GM12878 (cell line): ENCODE results near the gene PTPN22. TPM values are rescaled to one million over a fixed set of nuclear protein-coding genes. Genes with fewer than 3 reads are reported as not detected.

Experiments used
- ATAC-seq: fragments of 200-7000 bp; cut with Tn5 transposase; 3 replicates; pipeline ENCODE4 v1.9.1; 2020; ENCODE audit warnings: mild to moderate bottlenecking, moderate library complexity
- BruUV-seq: library from RNA; stranded (reverse); fragments of 400-500 nt; replicated peaks from 2 replicates; lab custom pipeline; 2021; lab: Mats Ljungman, UMichigan
- CTCF ChIA-PET: fragments of 300-600 bp; sonication (Branson Sonifier 250); formaldehyde crosslinking; extraction: SDS; loops from one replicate; lab custom pipeline; 2021; ENCODE audit warnings: inconsistent platforms; lab: Yijun Ruan, JAX
- POLR2A ChIA-PET: fragments of 350-600 bp; formaldehyde crosslinking; extraction: SDS; loops from one replicate; lab custom pipeline; 2021; ENCODE audit warnings: inconsistent platforms; lab: Charles Lee
- RAD21 ChIA-PET: fragments of 300-600 bp; sonication (Branson Sonifier 250); formaldehyde crosslinking; loops from one replicate; lab custom pipeline; 2023; ENCODE audit warnings: antibody characterized with exemption; ENCODE audit not compliant: unreplicated experiment; lab: Charles Lee
- SMC1A ChIA-PET: fragments of 300-600 bp; sonication (Branson Sonifier 250); formaldehyde crosslinking; loops from one replicate; lab custom pipeline; 2023; ENCODE audit not compliant: unreplicated experiment, uncharacterized antibody; lab: Charles Lee
- DNase-seq: peaks from one replicate; pipeline ENCODE4 v3.0.0-alpha.2; 2011; ENCODE audit warnings: low read depth, low spot score
- FAIRE-seq: peaks from 3 replicates; lab custom pipeline; 2011; peaks lifted over from hg19 to GRCh38; lab: Jason Lieb, UNC
- H2AFZ ChIP-seq: 2 replicates; pipeline ENCODE4 v1.6.0; 2011; ENCODE audit warnings: low read depth, low read length, control low read depth; ENCODE audit not compliant: control insufficient read depth
- H3K27ac ChIP-seq: 2 replicates; pipeline ENCODE4 v1.5.1; 2011; ENCODE audit warnings: control low read depth; ENCODE audit not compliant: control insufficient read depth, insufficient read depth
- H3K27me3 ChIP-seq, 2 experiments: replicated peaks in 1 of 2; 2 replicates each; pipeline versions ENCODE4 v1.6.0 to v1.6.1; 2011; ENCODE audit warnings: low read length in 1 of 2; ENCODE audit not compliant: control insufficient read depth in 2 of 2, insufficient read depth in 2 of 2
- H3K36me3 ChIP-seq, 2 experiments: 2 replicates each; pipeline ENCODE4 v1.5.1; 2011; ENCODE audit warnings: low read length in 1 of 2; ENCODE audit not compliant: control insufficient read depth in 2 of 2, insufficient read depth in 2 of 2
- H3K4me1 ChIP-seq: 2 replicates; pipeline ENCODE4 v1.6.1; 2011; ENCODE audit warnings: mild to moderate bottlenecking, low read length, moderate library complexity, mixed read lengths; ENCODE audit not compliant: control insufficient read depth, insufficient read depth
- H3K4me2 ChIP-seq: 2 replicates; pipeline ENCODE4 v1.6.0; 2011; ENCODE audit warnings: control low read depth; ENCODE audit not compliant: control insufficient read depth, insufficient read depth
- H3K4me3 ChIP-seq: fragments of 200-600 bp; sonication (generic); 2 replicates; pipeline ENCODE4 v1.5.1; 2016
- H3K79me2 ChIP-seq: 2 replicates; pipeline ENCODE4 v1.6.0; 2011; ENCODE audit warnings: low read length; ENCODE audit not compliant: control insufficient read depth, insufficient read depth
- H3K9ac ChIP-seq: 2 replicates; pipeline ENCODE4 v1.8.0; 2011; ENCODE audit warnings: low read length, control low read depth, mixed read lengths; ENCODE audit not compliant: control insufficient read depth, insufficient read depth
- H3K9me3 ChIP-seq: replicated peaks from 3 replicates; pipeline ENCODE4 v1.5.1; 2011; ENCODE audit warnings: mild to moderate bottlenecking, low read length; ENCODE audit not compliant: control insufficient read depth, insufficient read depth
- H4K20me1 ChIP-seq: 2 replicates; pipeline ENCODE4 v1.6.0; 2011; ENCODE audit not compliant: control insufficient read depth, insufficient read depth
- EP300 ChIP-seq, 2 experiments: fragments of 150-350 bp in 1 of 2; IDR thresholded peaks; 2 replicates each; pipeline ENCODE4 v1.6.1; 2011 to 2012; ENCODE audit warnings: low read depth in 2 of 2, low read length in 2 of 2, borderline replicate concordance in 1 of 2, improper control_type of control experiment in 1 of 2, inconsistent platforms in 1 of 2; ENCODE audit not compliant: control insufficient read depth in 1 of 2
- NKRF ChIP-seq: fragments of 450-650 bp; conservative IDR thresholded peaks from 2 replicates; pipeline ENCODE4 v1.6.1; 2017; ENCODE audit warnings: mild to moderate bottlenecking, moderate library complexity
- ZNF687 ChIP-seq: fragments of 450-650 bp; IDR thresholded peaks from 2 replicates; pipeline ENCODE4 v1.6.1; 2017; ENCODE audit warnings: mild to moderate bottlenecking, moderate library complexity
- WGBS: methylation state at CpG from one replicate; pipeline ENCODE4 v1.1.6; 2016; ENCODE audit warnings: low lambda C conversion rate; ENCODE audit not compliant: insufficient replicate concordance, insufficient coverage; ENCODE audit errors: missing lambda C conversion rate; 5-methylcytosine and 5-hydroxymethylcytosine counted together
- in situ Hi-C: fragments of 300-500 bp; cut with MboI; formaldehyde crosslinking; loops from 9 replicates; pipeline ENCODE4 v1.14.3; 2018; ENCODE audit warnings: mixed read lengths
- intact Hi-C: fragments of 100-400 bp; cut with micrococcal nuclease; formaldehyde crosslinking; loops from one replicate; pipeline ENCODE4 v1.14.2; 2022; ENCODE audit not compliant: unreplicated experiment
- polyA plus RNA-seq, 11 experiments: library from polyadenylated mRNA; depleted of rRNA in 4 of 11; unstranded in 6 of 11; stranded (reverse) in 5 of 11; fragments of >200 nt; fragmentation: Nextera tagmentation in 4 of 11; fragmentation: Illumina TruSeq in 1 of 11; extraction: Ambion mirVana in 4 of 11; extraction: Trizol in 1 of 11; gene quantifications; 1 replicate in 1 of 11; 2 replicates in 10 of 11; pipeline versions ENCODE4 v1.2.1 to v1.2.3, GENCODE V29; 2011 to 2016; ENCODE audit warnings: inconsistent platforms in 2 of 11, missing spikeins in 2 of 11, low read depth in 1 of 11
- total RNA-seq, 4 experiments: library from RNA; depleted of rRNA in 3 of 4; stranded (reverse); fragments of >200 nt in 3 of 4; fragmentation: Illumina TruSeq in 1 of 4; extraction: Trizol in 1 of 4; gene quantifications; 2 replicates each; pipeline versions ENCODE4 v1.2.1 to v1.2.3, GENCODE V29; 2013 to 2021

The PTPN22 gene
- total and polyA plus RNA-seq, 10 of the 15 experiments (the other 5 are each of a cell fraction or from before 2014, with no cell fraction given) = 22.8 to 65.1 (median 44.9) TPM

GRCh38 chr1:113904293-113904673 lies 32.8 kb upstream of the PTPN22 start:
- no peaks in the 10 kb centered on the region for H4K20me1 ChIP-seq
- intact Hi-C loops (loop anchor here (2.0 to 10.0 kb wide), 2 partner anchors 45 to 149 kb away; partner anchors contain the start of gene PHTF1), in situ Hi-C loops (loop anchor here (5.0 kb wide), 1 partner anchor 67 kb away; no protein-coding TSS in a partner anchor)
- FAIRE-seq (peak; percentile 72), DNase-seq (no peak)
- H3K36me3 ChIP-seq = peaks cover 1 to 14% of the 10 kb centered on the region in 2 experiments; a peak in 2 of 4 replicates
- H3K27me3 ChIP-seq = no peaks in the 10 kb centered on the region
- H3K4me1 ChIP-seq = peaks cover 3% of the 10 kb centered on the region
- H3K9ac ChIP-seq = peak overlapping the region; percentile 85
- H2AFZ ChIP-seq = peak overlapping the region; percentile 91
- SMC1A ChIA-PET = interaction anchor here (0.7 to 7.9 kb wide), 35 partner anchors 9 to 772 kb away, joined by 3 to 205 read pairs (median 5); partner anchors contain the start of genes BCL2L15, HIPK1 and PHTF1
- WGBS = 1% methylated on average over 11 of the region's 11 CpGs
- H3K27ac ChIP-seq = peak overlapping the region; percentile 88
- no peak for TF ChIP-seq EP300 (IDR thresholded peaks at IDR 0.05; ENCODE audit: borderline replicate concordance in 1 of 2, control insufficient read depth in 1 of 2, low read depth in 2 of 2, low read length in 2 of 2)
- peak; percentile 69 for TF ChIP-seq NKRF
- peak; percentile 46; the same call in 1 of the 2 replicates for TF ChIP-seq ZNF687
- TF ChIP-seq, all 136 proteins: peak for 2
- BruUV-seq = TSS peak; percentile 75
- Histone ChIP-seq H3K4me3 (peak overlapping the region; percentile 88), H3K4me2 (peak overlapping the region; percentile 96), H3K79me2 (peaks cover 38% of the 10 kb centered on the region), H3K9me3 (no peaks in the 10 kb centered on the region)
- RAD21 ChIA-PET = interaction anchor here (0.8 to 4.0 kb wide), 17 partner anchors 15 to 1189 kb away, joined by 3 to 110 read pairs (median 7); partner anchors contain the start of genes BCL2L15, HIPK1, PHTF1 and RSBN1
- peak; percentile 48 for ATAC-seq
- POLR2A ChIA-PET = interaction anchor here (0.7 to 5.8 kb wide), 20 partner anchors 9 to 145 kb away, joined by 3 to 68 read pairs (median 4); partner anchors contain the start of genes BCL2L15, HIPK1 and PHTF1
- CTCF ChIA-PET = interaction anchor here (0.6 to 7.7 kb wide), 18 partner anchors 11 to 92 kb away, joined by 3 to 79 read pairs (median 6); partner anchors contain the start of genes HIPK1, OLFML3 and RSBN1
